SK-N-SH (cell line): Measurements from ENCODE around the gene AFF3.

ENCODE experiments used
- CTCF ChIP-seq: fragments of 200-600 bp; sonication (generic); IDR thresholded peaks from 2 replicates; pipeline ENCODE4 v1.6.1; 2017; ENCODE audit warnings: antibody characterized with exemption, mild to moderate bottlenecking, moderate library complexity
- ELF1 ChIP-seq: IDR thresholded peaks from 2 replicates; pipeline ENCODE4 v1.4.0; 2012
- EP300 ChIP-seq, 2 experiments: IDR thresholded peaks; 2 replicates each; pipeline versions ENCODE4 v1.4.0 to v1.6.1; 2012; ENCODE audit warnings: borderline replicate concordance in 1 of 2, low read depth in 1 of 2, low read length in 1 of 2
- FOXM1 ChIP-seq: IDR thresholded peaks from 2 replicates; pipeline ENCODE4 v1.4.0; 2012; ENCODE audit warnings: low read depth, mild to moderate bottlenecking
- MAX ChIP-seq: IDR thresholded peaks from 2 replicates; pipeline ENCODE4 v1.4.0; 2012; ENCODE audit warnings: low read depth
- POLR2AphosphoS5 ChIP-seq: IDR thresholded peaks from 2 replicates; pipeline ENCODE4 v1.6.1; 2012; ENCODE audit warnings: low read depth, low read length
- REST ChIP-seq: IDR thresholded peaks from 2 replicates; pipeline ENCODE4 v1.6.1; 2012; ENCODE audit warnings: mild to moderate bottlenecking, low read depth, low read length, moderate library complexity
- RFX5 ChIP-seq: IDR thresholded peaks from 2 replicates; pipeline ENCODE4 v1.6.1; 2012; ENCODE audit warnings: mild to moderate bottlenecking, improper control_type of control experiment, low read length
- TAF1 ChIP-seq: IDR thresholded peaks from 2 replicates; pipeline ENCODE4 v1.6.1; 2012; ENCODE audit warnings: low read depth, mild to moderate bottlenecking, low read length, moderate library complexity, borderline replicate concordance
- TEAD4 ChIP-seq: IDR thresholded peaks from 2 replicates; pipeline ENCODE4 v1.4.0; 2012; ENCODE audit warnings: mild to moderate bottlenecking, borderline replicate concordance; ENCODE audit not compliant: insufficient read depth
- YY1 ChIP-seq: IDR thresholded peaks from 2 replicates; pipeline ENCODE4 v1.4.0; 2012; ENCODE audit warnings: low read depth, mild to moderate bottlenecking

- TF ChIP-seq FOXM1 (no peak), CTCF (no peak), POLR2AphosphoS5 (no peak), MAX (no peak), TEAD4 (no peak), REST (no peak), EP300 (IDR thresholded peaks at IDR 0.05; ENCODE audit: borderline replicate concordance in 1 of 2, low read depth in 1 of 2, low read length in 1 of 2) (no peak), ELF1 (no peak), TAF1 (no peak), YY1 (no peak), RFX5 (no peak)
Measured at GRCh38 chr2:99821984-99822383, 320.4 kb downstream of the AFF3 start.
